Erythroblast (primary cell): ENCODE measurements around the gene NPW.

Experiments
- GATA1 ChIP-seq: IDR thresholded peaks from 2 replicates; pipeline ENCODE4 v1.6.1; 2011; ENCODE audit warnings: low read depth, mild to moderate bottlenecking, control low read depth, low read length, moderate library complexity
- POLR2A ChIP-seq: IDR thresholded peaks from 2 replicates; pipeline ENCODE4 v1.6.1; 2011; ENCODE audit warnings: mild to moderate bottlenecking, low read length

DNA sequence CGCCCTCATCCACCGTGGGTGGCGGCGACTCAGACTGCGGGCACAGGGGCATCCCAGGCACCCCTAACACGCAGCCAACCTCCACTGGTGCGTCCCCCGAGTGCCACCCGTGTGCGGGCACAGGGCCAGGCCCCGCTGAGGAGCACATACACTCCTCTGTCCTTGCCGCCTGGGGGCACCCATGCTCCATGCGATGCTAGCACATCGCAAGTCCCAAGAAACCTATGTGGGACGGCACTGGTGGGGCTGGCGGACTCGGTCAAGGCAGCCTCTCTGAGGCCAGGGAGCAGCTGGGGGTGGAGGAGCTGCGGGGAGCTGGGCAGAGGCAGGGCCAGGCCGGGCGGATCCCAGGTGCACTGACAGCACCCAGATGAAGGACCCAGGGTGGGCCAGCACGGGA is 13.9 kb upstream of the NPW start:
- TF ChIP-seq POLR2A (no peak), GATA1 (no peak)
